Smooth muscle cell of the brain vasculature (primary cell): Measurements from ENCODE around the gene SNRK.

ENCODE experiments used
- DNase-seq: peaks from one replicate; pipeline ENCODE4 v3.0.0-alpha.2; 2012; ENCODE audit warnings: low read depth, low spot score

Gene SNRK

DNA sequence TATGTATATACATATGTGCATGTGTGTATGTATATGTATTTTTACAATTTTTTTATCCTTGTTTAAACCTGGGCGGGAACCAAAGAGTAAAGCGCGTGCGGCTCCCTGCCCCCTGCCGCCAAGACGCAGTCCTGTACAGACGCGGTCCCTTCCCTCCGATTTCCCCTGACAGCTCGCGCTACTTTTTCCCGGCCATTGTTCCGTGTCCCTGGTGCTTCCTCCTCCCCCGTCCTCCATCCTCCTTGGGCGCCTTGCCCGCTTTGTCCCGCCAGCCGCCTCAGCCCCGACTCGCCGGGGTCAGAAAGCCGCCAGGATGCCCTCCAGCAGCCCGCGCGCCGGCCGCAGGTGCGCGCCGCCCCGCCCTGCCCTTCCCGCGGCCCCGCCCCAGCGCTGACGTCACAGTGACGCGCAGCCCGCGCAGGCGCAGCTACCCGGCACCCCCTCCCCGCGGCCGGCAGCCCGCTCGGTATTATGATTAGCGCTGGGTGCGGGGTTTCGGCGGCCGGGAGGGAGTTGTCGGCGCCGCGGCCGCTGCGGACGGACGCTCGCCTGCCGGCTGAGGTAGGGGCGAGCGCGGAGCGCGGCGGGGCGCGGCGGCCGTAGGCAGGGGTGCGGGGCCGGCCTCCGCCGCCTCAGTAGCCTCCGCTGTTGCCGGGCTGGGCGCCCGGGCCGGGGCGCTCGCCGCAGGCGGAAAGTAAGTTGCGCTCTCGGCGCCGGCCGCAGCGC is at the start of gene SNRK:
Gene SNRK, plus strand, starts transcription at position 426 of the 726 bp plus-strand sequence. CDS start 16,664 bp downstream, outside the sequence.
- peak; percentile 41 for DNase-seq

DNA sequence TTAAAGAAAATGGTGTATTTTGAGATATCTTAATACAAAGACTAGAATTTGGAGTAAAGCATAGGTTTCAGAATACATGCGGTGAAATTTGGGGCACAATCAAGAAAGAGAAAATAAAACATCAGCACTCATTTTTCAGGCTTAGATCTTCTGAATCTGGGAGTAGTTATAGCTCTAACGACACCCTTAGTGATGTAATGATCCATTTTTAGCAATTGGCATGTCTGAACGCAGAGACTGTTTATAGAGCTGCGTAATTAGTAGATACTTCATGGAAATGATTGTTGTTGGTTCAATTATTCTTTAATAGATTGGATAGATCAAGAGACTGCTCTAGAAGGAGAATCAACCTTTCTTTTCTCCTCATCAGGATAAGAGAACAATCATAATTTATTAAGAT is 47.5 kb upstream of the SNRK start:
- DNase-seq, result no peak

DNA sequence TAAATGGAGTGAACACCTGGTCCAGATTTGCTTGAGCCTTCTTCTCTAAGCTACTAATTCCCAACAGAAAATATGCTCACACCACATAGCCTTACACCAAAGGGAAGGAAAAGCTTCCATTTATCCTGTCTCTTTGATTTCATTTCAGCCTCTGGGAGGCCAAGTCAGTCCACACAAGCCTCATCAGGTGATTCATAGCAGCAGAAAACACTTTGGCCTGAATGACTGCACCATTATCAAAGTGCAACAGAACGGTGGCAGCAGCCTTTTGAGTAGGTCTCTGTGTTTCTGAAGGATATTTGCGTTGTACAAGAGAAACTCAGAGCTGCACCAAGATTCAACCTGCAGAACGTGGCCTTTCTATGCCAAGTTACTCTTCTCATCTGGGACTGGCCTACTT is 46.6 kb upstream of the SNRK start:
- DNase-seq, result no peak

DNA sequence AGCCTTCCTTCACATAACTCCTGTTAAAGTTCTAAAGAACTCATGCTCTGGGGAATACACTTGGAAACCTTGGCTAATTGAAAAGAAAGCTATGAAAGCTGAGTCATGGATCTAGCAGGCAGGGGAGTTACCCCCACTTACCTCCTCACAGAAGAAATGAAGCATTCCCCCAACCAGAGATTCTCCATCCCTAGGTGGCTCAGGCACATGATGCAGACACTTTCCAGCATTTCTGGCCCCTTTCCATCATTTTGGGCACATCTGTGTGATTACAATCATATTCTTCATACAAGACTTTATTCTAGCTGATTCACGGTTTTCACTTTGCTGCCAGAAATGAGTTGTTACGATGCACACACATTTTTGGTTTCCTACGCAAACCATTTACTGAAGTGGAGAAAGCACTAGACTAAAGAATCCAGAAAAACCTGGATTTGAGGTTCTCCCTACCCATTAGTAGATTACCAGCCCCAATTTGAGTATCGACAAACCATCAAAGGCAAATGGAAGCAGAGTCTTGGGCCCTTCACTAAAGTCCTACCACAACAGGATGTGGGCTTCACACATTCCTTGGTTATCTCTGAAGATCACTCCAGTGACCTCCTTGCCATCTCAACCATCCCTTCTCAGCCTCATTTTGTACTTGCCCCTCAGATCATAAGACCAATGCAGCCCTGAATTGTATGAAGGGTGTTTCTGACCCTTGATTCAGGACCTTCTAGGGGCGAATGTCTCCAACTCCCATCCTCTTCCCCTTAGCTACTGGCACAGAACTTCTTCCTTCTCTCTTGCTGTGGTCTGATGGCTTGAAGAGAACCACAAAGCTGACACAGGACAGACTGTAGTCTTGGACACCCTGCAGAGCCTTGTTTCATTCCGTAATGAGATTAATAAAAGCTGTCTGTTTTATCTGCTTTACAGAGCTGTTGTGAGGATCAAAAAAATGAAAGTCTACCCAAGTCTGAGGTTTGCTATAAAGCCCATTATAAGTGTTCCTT is 42.5 kb upstream of the SNRK start:
- DNase-seq, result no peak

GRCh38 chr3:43244694-43245093 is 41.6 kb upstream of the SNRK start:
- no peak for DNase-seq

DNA sequence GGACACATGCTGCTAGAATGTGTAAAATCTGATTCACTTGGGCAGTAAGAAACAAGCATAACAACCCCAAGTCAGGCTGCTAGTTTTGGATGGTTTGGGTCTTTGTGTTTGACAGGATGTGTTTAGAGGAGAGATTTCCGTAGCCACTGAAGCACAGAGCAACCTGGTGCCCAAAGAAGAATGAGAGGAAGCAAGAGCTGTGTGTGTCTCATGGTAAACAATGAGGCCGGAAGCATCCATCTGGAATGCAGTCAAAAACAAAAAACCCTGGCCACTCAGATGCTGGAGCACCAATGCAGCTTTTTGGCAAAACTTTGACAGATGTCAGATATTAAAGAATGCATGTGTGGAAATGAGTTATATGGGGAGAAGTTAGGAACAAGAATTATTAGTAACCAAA is 39.4 kb upstream of the SNRK start:
- DNase-seq, result no peak

DNA sequence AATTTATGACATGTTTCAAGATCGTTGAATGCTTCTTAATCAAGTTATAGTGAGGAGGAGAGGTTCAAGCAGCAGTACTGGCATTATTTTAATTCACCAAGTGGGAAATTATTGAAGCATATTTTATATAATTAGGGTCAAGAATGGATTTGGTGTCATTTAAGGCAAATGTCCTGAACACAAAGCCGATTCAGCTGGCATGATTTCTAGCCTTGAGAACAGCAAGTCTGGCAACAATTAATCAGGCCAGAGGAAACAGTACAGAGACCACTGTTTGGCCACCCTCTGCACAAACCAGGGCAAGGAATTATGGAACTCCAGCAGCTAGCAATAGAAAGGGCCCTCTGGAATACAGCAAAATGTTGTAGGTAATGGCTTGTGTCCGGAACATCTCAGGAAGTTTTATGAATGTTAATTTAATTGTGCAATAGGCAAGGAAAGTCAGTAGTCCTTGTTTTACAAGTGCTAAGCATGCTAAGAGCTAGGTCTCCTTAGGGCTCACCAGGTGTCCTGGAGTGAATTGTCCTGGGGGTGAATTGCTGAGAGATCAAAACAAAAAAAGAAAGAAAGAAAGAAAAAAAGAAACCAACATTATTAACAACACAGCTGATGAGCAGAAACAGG is 38.7 kb upstream of the SNRK start:
- DNase-seq, result no peak

GRCh38 chr3:43248185-43248583 is 38.2 kb upstream of the SNRK start:
- DNase-seq, result no peak

DNA sequence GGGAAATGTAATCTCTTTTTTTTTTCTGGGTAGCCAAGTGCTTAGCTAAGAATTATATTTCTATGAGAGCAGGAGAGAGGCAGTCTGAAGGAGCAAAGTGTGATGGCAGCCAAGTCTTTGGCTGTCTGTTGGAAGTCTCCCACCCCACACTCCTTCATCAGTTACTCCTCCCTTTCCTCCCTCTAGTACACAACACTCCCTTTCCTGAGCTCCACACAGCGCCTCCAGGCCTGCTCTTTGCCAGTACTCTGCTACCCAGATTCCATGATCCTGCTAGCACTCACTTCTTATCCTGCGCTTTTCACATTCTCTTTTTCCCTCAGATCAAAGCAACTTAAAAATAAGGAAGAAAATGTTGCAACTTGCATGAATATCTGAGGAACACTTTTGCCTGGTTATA is 37.4 kb upstream of the SNRK start:
- no peak for DNase-seq

DNA sequence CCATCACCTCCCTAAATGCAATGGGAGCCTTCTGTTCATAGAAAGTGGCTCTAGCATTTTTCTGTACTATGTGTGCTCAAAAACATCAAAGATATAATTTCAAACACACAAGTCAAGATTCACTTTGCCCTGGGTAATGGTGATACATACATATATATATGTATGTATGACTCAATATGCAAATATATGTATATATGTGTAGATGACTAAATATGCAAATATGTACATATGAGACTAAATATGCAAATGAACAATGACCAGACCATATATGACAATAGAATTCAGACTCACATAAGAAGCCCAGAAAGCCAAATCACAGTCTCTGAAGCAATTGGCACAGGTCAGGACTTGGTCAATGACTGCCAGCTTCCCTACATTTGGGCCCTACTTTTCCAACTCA is 36.9 kb upstream of the SNRK start:
- DNase-seq, result no peak

DNA sequence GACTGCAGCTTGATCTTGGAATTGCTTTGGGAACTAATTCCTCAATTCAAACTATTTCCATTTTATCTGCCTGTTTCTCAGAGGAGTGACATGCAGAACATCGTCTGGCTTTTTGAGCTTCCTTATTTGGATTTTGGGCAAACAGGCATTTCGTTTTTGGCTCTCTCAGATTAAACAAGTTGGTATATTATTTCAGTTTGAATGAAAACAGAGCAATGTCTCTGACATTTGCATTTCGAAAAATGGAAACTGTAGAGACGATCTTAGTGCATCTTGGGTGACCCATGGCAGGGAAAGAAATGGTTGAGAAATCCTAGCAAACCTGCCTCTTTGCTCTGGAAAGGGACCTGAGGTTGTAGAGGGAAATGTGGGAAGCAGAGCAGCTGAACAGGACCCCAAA is 33.0 kb upstream of the SNRK start:
- no peak for DNase-seq

GRCh38 chr3:43254125-43254524 is 32.2 kb upstream of the SNRK start:
- no peak for DNase-seq

DNA sequence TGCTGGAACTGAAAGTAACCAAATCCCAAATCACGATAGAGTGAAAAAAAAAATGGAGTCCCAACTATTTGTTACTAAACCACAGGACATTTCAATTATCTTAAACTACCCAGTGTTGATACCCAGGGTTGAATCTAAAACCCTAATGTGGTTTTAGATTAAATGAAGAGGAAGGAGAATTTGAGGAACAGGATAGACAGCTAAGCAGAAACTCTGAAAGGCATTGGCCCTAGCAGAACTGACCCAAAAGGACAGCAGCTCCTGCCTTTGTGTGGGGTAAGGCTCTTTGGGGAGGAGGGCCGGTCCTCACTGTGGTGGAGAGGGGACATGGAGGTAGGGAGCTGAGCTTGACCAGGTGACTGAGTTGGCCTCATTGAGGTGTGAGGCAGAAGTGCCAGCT is 30.7 kb upstream of the SNRK start:
- no peak for DNase-seq

- DNase-seq, result no peak
These were observed 29.5 kb upstream of the SNRK start for GRCh38 chr3:43256714-43257461.

DNA sequence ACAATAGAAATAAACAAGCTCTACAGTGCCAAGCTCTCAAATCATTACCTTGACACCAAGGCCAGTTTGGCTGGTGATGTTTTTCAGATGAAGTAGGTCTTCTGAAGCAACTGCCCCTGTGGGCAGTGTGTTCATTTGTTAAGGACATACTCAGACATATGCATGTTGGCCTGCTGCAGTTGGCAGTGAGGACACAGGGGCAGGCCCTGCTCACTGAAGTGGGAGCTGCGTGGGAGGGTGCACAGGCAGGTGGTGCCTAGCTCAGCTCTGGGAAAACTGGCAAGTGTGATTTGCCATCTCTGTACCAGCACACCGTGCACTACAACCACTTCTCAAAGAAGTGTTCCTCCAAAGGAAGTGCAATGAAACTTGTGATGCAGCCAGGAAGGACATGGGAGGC is 28.5 kb upstream of the SNRK start:
- no peak for DNase-seq

DNA sequence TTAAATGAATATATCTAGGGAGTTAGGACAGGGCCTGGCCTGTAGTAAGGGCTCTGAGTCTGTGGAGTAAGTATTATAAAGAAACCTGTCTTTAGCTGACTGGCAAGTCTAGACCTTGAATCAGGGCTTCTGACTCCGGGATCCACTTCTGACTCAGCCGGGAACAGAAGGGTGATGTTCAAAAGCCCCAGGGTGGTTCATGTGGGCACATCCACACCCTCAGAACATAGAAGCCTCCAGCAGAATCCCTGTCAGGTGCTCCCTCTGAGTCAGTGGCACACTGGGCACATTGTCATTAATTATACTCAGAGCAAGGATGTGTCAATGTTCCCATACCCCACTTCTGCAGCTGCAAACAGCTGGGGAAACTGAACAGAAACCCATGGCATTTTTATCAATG is 26.7 kb upstream of the SNRK start:
- DNase-seq, result no peak

GRCh38 chr3:43260412-43260811 is 25.9 kb upstream of the SNRK start:
- no peak for DNase-seq

DNA sequence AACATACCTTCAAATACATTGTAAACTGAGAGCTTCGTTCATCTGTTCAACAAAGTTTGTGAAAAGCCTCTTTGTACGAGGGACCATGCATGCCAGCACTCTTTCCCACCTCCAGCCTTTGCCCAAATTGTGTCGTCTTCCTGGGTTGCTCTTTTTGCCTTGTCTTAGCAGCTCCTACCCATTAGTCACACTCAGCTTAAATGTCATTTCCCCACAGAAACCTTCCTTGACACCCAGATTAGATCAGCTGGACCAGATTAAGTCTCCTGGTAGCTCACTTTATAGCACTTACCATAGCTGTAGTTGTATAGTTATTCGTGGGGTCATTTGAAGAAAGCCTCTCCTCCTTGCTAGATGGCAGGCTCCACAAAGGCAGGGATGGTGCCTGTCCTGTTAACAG is 24.1 kb upstream of the SNRK start:
- DNase-seq, result no peak

DNA sequence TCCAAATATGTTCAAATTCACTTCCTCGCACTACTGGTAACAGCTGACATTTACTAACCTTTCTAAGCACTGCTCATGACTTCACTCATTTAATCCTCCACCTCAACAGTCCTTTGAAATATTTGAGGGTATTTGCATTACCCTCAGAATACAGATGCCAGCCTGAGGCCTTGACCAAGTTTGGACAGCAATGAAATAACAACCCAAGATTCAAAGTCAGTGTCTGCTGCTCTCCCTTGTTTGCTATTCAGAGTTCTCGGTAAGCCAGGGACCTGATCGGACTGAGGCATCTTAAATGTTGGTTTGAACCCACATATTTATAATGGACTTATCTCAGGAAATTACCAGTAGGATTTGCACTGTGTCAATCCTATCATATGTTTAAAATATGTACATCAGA is 19.9 kb upstream of the SNRK start:
- no peak for DNase-seq

DNA sequence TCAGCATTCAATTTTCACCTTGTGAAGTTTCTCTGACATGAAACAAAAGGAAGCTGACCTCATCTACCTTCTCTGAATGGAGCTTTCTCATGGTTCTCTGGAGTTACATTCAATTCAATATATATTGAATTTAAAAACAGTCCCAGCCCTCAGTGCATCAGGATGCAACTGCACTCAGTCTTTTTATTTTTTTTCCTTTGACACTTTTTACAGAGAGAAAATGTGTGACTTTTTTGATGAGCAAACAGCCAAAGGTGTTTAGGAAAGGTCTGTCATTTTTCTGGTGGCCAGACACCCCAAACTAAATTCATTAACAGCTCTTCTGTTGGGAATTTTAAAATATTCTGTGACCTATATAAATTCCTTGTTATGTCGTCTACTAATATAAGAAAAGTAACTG is 19.3 kb upstream of the SNRK start:
- DNase-seq, result no peak

DNA sequence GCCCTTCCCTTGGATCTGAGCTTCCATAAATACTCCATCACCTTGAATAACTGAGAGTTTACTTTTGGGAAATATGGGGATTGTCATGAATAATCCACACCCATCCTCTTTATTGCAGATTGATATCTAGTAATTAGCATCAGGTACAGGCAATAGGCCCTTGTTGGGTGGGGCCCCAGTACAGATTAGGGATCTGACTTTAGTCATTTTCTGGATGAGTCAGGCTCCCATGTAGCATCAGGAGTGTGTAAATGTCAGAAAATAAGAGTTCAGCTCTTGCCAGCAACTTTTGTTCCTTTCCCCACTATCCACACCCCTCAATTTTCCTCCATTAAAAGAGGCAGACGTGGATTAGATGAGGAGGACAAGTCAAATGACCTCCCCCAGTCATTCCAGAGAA is 17.7 kb upstream of the SNRK start:
- DNase-seq, result no peak

- no peak for DNase-seq
These were observed 16.3 kb upstream of the SNRK start for GRCh38 chr3:43270078-43270477.
